ENCODE results near the gene STPG2. TPM values are rescaled to one million over a fixed set of nuclear protein-coding genes. Genes with fewer than 3 reads are reported as not detected.

Gene STPG2
- total and polyA plus RNA-seq, 2 experiments from 2014 or later, result 0.32 TPM; not detected in 1

DNA sequence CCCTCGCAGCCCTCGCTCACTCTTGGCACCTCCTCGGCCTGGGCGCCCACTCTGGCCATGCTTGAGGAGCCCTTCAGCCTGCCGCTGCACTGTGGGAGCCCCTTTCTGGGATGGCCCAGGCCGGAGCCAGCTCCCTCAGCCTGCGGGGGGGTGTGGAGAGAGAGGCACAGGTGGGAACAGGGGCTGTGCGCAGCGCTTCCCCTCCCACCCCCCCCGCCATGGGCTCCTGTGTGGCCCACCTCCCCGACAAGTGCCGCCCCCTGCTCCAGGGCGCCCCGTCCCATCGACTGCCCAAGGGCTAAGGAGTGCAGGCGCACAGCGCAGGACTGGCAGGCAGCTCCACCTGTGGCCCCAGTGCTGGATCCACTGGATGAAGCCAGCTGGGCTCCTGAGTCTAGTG lies 220.2 kb downstream of the STPG2 start:
- no peak for DNase-seq
- H3K9me2 ChIP-seq (ENCODE audit: insufficient read depth), result no peaks in the 10 kb centered on the region
- in situ Hi-C loops (cut with MboI), result no loop called here
- no peak overlapping the region for H3K27ac ChIP-seq
- H3K9ac ChIP-seq, result no peak overlapping the region
- no peaks in the 10 kb centered on the region for H3K4me1 ChIP-seq (ENCODE audit: insufficient read depth)
- WGBS, 2 experiments (ENCODE audit: low coverage in 1 of 2, low lambda C conversion rate in 2 of 2, missing lambda C conversion rate in 2 of 2), result 57 to 59% methylated on average over 10 to 17 of the region's 17 CpGs
- TF ChIP-seq EZH2phosphoT487 (IDR thresholded peaks at IDR 0.05; ENCODE audit: insufficient read depth, low read depth), result no peak
- no peak for TF ChIP-seq EZH2 (IDR thresholded peaks at IDR 0.05; ENCODE audit: insufficient read depth, poor library complexity, severe bottlenecking)
- H3K4me3 ChIP-seq, result no peak overlapping the region
- H3K79me2 ChIP-seq (ENCODE audit: insufficient read depth), result no peaks in the 10 kb centered on the region
- no peaks in the 10 kb centered on the region for H4K20me1 ChIP-seq (ENCODE audit: insufficient read depth)
- no peaks in the 10 kb centered on the region for H3F3A ChIP-seq (ENCODE audit: insufficient read depth)
- H3K9me3 ChIP-seq (ENCODE audit: low read depth), result no peaks in the 10 kb centered on the region
- no peaks in the 10 kb centered on the region for H3K27me3 ChIP-seq (replicated peaks; ENCODE audit: insufficient read depth)
- no peaks in the 10 kb centered on the region for H3K36me3 ChIP-seq (ENCODE audit: low read depth)
- no peak overlapping the region for H2AFZ ChIP-seq
- no peak overlapping the region for H3K4me2 ChIP-seq (ENCODE audit: unreplicated experiment)

- Histone ChIP-seq H3K4me1 (ENCODE audit: insufficient read depth) (no peaks in the 10 kb centered on the region), H3K36me3 (ENCODE audit: low read depth) (no peaks in the 10 kb centered on the region), H2AFZ (no peak overlapping the region), H3K4me3 (no peak overlapping the region), H4K20me1 (ENCODE audit: insufficient read depth) (no peaks in the 10 kb centered on the region), H3K79me2 (ENCODE audit: insufficient read depth) (no peaks in the 10 kb centered on the region), H3K4me2 (ENCODE audit: unreplicated experiment) (no peak overlapping the region), H3K27me3 (replicated peaks; ENCODE audit: insufficient read depth) (no peaks in the 10 kb centered on the region), H3K9me2 (ENCODE audit: insufficient read depth) (no peaks in the 10 kb centered on the region), H3K27ac (no peak overlapping the region), H3F3A (ENCODE audit: insufficient read depth) (no peaks in the 10 kb centered on the region), H3K9me3 (ENCODE audit: low read depth) (no peaks in the 10 kb centered on the region), H3K9ac (no peak overlapping the region)
- DNase-seq, result no peak
- TF ChIP-seq EZH2 (IDR thresholded peaks at IDR 0.05; ENCODE audit: insufficient read depth, poor library complexity, severe bottlenecking) (no peak), EZH2phosphoT487 (IDR thresholded peaks at IDR 0.05; ENCODE audit: insufficient read depth, low read depth) (no peak)
- WGBS, 2 experiments (ENCODE audit: low coverage in 1 of 2, low lambda C conversion rate in 2 of 2, missing lambda C conversion rate in 2 of 2), result 58 to 62% methylated on average over 13 of the region's 13 CpGs
- in situ Hi-C loops (cut with MboI), result no loop called here
Observed at GRCh38 chr4:97917115-97917514, 226.2 kb downstream of the STPG2 start.

- H4K20me1 ChIP-seq (ENCODE audit: insufficient read depth), result no peaks in the 10 kb centered on the region
- H3K27me3 ChIP-seq (replicated peaks; ENCODE audit: insufficient read depth), result no peaks in the 10 kb centered on the region
- WGBS, 2 experiments (ENCODE audit: low coverage in 1 of 2, low lambda C conversion rate in 2 of 2, missing lambda C conversion rate in 2 of 2), result 27 to 35% methylated on average over 4 of the region's 4 CpGs
- no peaks in the 10 kb centered on the region for H3F3A ChIP-seq (ENCODE audit: insufficient read depth)
- no peak overlapping the region for H3K9ac ChIP-seq
- no peaks in the 10 kb centered on the region for H3K9me3 ChIP-seq (ENCODE audit: low read depth)
- no peaks in the 10 kb centered on the region for H3K36me3 ChIP-seq (ENCODE audit: low read depth)
- no peaks in the 10 kb centered on the region for H3K9me2 ChIP-seq (ENCODE audit: insufficient read depth)
- no peak for DNase-seq
- H3K27ac ChIP-seq, result no peak overlapping the region
- H3K4me3 ChIP-seq, result no peak overlapping the region
- TF ChIP-seq EZH2phosphoT487 (IDR thresholded peaks at IDR 0.05; ENCODE audit: insufficient read depth, low read depth) (no peak), EZH2 (IDR thresholded peaks at IDR 0.05; ENCODE audit: insufficient read depth, poor library complexity, severe bottlenecking) (no peak)
- no peak overlapping the region for H3K4me2 ChIP-seq (ENCODE audit: unreplicated experiment)
- in situ Hi-C loops (cut with MboI), result no loop called here
- no peak overlapping the region for H2AFZ ChIP-seq
- H3K79me2 ChIP-seq (ENCODE audit: insufficient read depth), result no peaks in the 10 kb centered on the region
- H3K4me1 ChIP-seq (ENCODE audit: insufficient read depth), result no peaks in the 10 kb centered on the region
Observed at GRCh38 chr4:97912156-97912555, 231.1 kb downstream of the STPG2 start.

- Histone ChIP-seq H3K4me2 (ENCODE audit: unreplicated experiment) (no peak overlapping the region), H3K27ac (no peak overlapping the region), H3K4me1 (ENCODE audit: insufficient read depth) (no peaks in the 10 kb centered on the region), H3K9me3 (ENCODE audit: low read depth) (no peaks in the 10 kb centered on the region), H4K20me1 (ENCODE audit: insufficient read depth) (no peaks in the 10 kb centered on the region), H2AFZ (no peak overlapping the region), H3K79me2 (ENCODE audit: insufficient read depth) (no peaks in the 10 kb centered on the region), H3F3A (ENCODE audit: insufficient read depth) (no peaks in the 10 kb centered on the region), H3K27me3 (replicated peaks; ENCODE audit: insufficient read depth) (no peaks in the 10 kb centered on the region), H3K4me3 (no peak overlapping the region), H3K36me3 (ENCODE audit: low read depth) (no peaks in the 10 kb centered on the region), H3K9ac (no peak overlapping the region), H3K9me2 (ENCODE audit: insufficient read depth) (no peaks in the 10 kb centered on the region)
- no peak for DNase-seq
- TF ChIP-seq EZH2phosphoT487 (IDR thresholded peaks at IDR 0.05; ENCODE audit: insufficient read depth, low read depth) (no peak), EZH2 (IDR thresholded peaks at IDR 0.05; ENCODE audit: insufficient read depth, poor library complexity, severe bottlenecking) (no peak)
- WGBS, 2 experiments (ENCODE audit: low coverage in 1 of 2, low lambda C conversion rate in 2 of 2, missing lambda C conversion rate in 2 of 2), result 37 to 39% methylated on average over 14 of the region's 14 CpGs
- in situ Hi-C loops (cut with MboI), result no loop called here
Observed at GRCh38 chr4:97911236-97911906, 231.9 kb downstream of the STPG2 start.
